Right hindlimb (tissue), 1 donor: ENCODE data around the gene HERC4.

ENCODE experiments used
- DNase-seq: peaks from one replicate; pipeline ENCODE4 v3.0.0-alpha.2; 2018

HERC4 gene

DNA sequence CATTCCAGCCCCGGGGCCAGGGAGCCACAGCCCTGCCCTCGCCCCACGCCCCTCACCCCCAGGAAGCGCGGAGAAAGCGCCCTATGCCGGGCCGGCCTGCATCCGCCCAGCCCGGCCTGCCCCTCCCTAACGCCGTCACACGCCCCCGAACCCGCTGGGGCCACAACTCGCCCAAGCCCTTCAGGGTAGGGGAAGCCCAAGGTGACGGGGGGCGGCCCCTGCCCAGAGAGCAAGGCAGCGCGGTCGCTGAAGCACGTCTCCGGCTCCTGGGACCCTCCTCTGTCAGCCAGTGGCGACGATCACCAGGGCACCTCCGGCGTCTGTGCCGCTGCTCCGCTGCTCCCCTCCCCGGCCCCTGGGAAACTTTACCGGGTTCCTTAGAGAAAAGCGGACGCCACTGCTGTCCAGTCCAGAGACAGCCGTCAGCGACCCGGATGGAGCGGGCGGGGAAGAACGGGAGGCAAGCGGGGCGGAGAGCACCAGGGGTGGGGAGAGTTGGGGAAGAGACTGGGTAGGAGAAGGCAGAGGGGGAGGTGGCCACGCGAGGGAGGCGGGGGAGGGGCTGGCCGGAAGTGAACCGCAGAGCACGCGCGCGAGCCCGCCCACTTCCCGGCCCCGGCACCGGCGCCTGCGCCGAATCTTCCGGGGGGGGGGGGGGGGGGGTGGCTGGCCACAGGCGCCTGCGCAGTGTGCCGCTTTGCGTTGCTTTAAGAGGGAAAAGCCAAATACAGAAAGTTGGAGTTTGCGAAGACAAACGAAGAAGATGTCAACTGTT, at the start of gene HERC4:
HERC4 (minus strand) TSS at position 509 of the 775 bp plus-strand sequence. CDS start 2,175 bp downstream, outside the sequence.
- peak; percentile 98 for DNase-seq

DNA sequence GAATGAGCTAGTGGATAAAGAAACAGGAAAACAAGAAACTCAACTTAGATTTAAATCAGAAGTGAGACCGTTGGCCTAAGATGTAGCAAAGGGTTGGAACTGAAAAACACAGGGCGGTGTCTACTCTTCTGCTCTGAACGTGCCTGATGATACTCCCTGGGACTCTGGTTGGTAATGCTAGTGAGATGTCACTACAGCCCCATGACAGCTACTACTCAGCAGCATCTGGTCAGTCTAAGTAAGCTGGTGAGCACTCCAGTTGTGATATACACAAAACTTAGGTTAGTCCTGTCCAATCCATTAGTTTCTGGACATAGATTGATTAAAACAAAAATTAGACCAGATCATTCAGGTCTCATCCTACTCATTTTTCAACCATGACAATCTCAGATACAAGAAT, 49.6 kb upstream of the HERC4 start:
- DNase-seq, result no peak

DNA sequence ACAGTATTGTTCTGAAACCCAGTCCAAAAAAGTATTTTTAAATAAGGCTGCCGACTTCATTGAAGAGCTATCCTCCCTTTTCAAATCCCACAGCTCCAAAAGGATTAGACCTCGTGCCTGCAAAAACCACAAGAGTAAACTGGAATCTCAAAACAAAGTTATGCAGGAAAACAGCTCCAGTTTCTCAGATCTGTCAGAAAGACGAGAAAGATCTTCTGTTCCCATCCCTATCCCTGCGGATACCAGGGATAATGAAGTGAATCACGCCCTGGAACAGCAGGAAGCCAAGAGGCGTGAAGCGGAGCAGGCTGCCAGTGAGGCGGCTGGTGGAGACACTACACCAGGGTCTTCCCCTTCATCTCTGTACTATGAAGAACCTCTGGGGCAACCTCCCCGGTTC, 46.8 kb upstream of the HERC4 start:
- DNase-seq, result peak; percentile 34

DNA sequence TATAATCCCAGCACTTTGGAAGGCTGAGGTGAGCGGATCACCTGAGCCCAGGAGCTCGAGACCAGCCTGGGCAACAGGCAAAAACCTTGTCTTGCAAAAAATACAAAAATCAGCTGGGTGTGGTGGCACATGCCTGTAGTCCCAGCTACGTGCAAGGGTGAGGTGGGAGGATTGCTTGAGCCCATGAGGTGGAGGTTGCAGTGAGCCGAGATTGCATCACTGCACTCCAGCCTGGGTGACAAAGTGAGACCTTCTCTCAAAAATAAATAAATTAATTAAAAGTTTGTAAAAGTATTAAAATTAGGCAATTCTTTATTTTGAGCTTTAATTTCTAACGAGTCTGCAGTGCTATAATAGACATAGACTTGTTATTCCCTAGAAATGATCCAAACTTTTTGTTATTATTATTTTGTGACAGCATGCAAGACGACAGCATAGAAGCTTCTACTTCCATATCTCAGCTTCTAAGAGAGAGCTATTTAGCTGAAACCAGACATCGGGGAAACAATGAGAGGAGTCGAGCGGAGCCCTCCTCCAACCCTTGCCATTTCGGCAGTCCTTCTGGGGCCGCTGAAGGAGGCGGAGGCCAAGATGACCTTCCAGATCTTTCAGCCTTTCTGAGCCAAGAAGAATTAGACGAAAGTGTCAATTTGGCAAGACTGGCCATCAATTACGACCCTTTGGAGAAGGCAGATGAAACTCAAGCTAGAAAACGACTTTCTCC, 46.1 kb upstream of the HERC4 start:
- peak; percentile 40 for DNase-seq

GRCh38 chr10:68118657-68119056, 43.6 kb upstream of the HERC4 start:
- no peak for DNase-seq

GRCh38 chr10:68112837-68113236, 37.8 kb upstream of the HERC4 start:
- DNase-seq, result no peak

DNA sequence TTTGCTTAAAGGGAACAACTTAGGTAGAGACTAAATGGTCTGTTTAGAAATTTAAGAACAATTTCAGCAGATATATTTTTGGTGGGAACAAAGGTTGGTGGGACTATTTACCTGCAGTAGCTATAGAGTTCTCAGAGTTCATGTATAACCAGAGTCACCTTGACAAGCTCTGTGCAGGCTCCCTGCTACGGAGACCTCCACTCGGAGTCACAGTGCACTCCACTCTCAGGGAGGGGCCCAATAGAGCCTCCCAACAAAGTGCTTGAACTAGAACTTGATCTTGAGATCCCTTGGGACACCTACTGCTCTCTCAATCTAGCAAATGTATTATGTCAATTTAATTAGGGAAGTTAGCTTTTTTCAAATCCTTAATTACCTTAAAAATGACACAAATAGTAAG, 36.5 kb upstream of the HERC4 start:
- DNase-seq, result no peak

- DNase-seq, result peak; percentile 25
Observed at GRCh38 chr10:68110027-68110426, 34.9 kb upstream of the HERC4 start.

DNA sequence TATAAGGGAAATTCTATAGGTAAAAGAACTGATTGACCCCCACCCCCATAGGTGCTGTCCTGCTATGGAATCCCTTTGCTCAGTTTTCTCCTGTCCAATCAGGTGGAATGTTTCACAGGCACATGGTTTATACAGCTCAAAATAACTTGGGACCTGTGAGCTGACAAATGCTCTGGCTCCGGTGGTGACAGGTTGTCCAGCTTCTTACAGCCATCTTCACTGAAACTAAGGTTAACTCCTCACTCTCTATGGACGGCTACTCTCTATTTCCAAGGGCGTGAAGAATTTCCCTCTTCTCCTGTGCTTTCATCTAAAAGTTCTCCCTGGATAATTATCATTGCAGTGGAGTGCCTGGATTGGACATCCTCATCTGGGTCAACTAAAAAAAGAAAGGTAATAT, 34.2 kb upstream of the HERC4 start, which contains the start of gene MYPN:
MYPN (plus strand) TSS at position 158 of the 400 bp plus-strand sequence. CDS start 11,951 bp downstream, outside the sequence.
- DNase-seq, result peak; percentile 22

DNA sequence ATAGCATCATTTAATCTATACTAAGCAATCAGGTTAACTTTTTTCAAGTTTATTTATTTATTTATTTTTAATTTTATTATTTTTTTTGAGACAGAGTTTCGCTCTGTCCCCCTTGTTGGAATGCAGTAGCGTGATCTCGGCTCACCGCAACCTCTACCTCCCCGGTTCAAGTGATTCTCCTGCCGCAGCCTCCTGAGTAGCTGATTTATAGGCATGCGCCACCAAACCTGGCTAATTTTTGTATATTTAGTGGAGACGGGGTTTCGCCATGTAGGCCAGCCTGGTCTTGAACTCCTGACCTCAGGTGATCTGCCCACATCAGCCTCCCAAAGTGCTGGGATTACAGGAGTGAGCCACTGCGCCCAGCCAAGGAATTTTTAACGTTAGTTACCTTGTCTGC, 33.6 kb upstream of the HERC4 start:
- DNase-seq, result no peak

- DNase-seq, result no peak
Observed at GRCh38 chr10:68108051-68108450, 33.0 kb upstream of the HERC4 start.

DNA sequence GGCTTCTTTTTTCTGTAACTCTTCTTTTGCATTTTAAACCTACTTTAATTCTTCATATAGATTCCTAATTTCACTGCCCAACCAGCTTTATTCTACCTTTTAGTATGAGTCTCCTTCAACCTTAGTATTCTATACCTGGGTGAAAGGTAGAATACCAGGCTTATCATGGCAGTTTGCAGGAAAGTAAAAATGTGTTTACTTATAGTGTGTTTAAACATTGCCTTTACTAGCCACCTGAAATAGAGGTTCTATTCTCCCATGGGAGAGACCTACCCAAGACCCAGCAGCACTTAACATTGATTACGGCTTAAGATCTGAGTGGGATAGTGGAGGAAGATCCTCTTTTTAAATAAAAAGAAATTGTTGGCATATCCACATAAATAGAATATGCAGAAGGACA, 32.6 kb upstream of the HERC4 start:
- DNase-seq, result no peak

DNA sequence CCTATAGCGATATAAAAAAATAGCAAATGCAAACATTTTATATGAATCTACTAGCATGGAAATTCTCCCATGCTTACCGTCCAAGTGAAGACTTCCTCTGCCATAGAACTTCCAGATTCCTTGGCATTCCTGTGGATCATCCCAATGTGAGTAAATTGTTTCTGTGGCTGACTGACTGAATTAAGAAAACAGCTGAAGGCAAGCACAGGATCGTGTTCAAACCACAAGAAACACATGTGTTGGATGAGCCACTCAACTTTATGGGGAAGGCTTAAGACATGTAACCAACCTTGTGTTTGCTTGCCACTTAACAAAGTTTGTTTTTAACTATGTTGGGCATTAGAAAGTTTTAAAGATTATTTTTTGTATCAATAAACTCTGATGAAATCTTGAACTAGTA, 31.6 kb upstream of the HERC4 start:
- no peak for DNase-seq

GRCh38 chr10:68105820-68106219, 30.7 kb upstream of the HERC4 start:
- DNase-seq, result peak; percentile 30

DNA sequence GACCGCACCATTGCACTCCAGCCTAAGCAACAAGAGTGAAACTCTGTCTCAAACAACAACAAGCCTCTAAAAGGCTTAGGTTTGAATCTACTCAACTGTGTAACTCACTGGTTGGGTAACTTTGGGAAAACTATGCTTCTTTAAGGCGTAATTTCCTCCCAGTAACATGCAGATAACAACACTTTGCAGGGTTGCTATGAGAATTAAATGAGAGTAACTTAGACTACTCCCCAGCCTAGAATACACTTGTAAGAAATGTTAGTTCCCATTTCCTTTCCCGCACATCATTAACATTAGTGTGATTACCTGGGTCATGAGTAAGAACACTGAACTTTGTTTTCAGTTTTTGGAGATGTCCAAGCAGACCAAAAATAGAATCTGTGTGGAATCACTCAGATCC, 28.8 kb upstream of the HERC4 start:
- no peak for DNase-seq

- no peak for DNase-seq
Observed at GRCh38 chr10:68103261-68103878, 28.3 kb upstream of the HERC4 start.

GRCh38 chr10:68101066-68101465, 26.0 kb upstream of the HERC4 start:
- no peak for DNase-seq

DNA sequence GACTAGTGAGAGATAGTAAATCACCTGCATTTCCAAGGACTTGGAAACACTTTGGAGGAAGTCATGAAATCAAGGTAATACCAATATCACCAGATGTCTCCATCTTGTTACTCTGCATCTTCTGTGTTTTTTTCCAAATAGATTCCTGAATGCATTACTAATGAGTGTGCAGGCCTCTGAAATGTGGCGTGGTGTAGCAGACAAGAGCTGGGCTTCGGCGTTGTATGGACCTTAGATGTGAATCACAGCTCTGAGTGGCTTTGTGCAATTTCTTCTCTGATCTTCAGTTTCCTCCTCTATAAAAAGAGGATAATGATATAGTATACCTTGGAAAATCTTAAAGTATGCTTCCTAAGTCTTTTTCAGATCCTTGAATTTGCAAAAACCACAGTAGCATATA, 24.7 kb upstream of the HERC4 start:
- DNase-seq, result no peak

DNA sequence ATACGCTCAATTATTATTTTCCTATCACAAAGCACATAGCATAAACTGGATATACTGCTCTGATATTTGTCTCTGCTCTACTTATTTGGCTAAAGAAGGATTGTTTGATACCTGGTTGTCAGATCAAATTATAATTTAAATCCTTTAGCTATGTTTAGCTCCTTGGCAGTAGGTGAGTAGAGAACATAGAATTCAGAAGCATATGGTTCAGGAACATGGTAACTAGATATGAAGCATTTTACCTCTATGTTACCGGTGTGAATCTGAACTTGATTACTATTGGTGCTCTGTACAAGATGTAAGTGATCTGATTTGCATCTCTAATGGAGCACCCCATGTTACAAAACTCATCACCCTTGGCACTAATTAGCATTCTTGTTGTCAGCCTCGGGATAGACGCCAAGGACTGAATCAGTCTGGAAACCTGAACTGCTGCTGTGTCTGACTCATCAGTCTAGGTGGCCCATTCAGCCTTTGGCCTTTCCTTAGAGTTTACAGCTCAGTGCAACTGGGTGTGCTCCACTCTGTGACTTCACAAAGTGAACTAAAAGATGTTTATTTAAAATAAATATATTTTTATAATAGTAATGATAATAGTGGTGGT, 21.9 kb upstream of the HERC4 start:
- no peak for DNase-seq

DNA sequence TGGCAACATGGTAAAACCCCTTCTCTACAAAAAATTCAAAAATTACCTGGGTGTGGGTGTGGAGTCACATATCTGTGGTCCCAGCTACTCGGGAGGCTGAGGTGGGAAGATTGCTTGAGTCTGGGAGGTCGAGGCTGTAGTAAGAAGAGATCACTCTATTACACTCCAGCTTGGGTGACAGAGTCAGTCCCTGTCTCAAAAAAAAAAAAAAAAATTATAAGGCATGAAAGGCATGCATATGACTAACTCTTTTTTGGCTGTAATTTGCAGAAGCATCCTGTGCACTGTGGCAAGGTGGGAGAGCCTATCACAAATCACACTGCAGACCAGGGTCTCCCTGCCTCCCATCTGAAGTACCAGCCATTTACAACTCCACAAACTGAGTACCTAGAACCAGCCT, 20.1 kb upstream of the HERC4 start:
- DNase-seq, result no peak

DNA sequence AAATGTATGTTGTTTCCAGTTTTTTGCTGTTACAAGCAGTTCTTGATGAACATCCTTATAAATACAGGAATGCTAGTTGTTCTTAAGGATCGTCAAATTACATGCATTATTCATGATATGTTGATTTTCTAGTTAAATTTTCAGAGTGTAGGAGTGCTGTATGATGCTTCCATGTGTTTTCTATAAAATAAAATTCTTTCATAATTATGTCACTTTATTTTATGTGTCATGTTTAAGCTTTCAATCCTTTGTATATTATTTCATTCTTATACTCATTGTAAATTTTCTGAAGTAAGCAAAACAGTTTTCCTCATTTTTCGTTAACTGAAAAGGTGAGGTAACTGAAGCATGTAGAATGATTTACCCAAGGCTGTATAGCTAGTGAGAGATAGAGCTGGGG, 17.4 kb upstream of the HERC4 start:
- no peak for DNase-seq

GRCh38 chr10:68090586-68090985, 15.5 kb upstream of the HERC4 start:
- no peak for DNase-seq

DNA sequence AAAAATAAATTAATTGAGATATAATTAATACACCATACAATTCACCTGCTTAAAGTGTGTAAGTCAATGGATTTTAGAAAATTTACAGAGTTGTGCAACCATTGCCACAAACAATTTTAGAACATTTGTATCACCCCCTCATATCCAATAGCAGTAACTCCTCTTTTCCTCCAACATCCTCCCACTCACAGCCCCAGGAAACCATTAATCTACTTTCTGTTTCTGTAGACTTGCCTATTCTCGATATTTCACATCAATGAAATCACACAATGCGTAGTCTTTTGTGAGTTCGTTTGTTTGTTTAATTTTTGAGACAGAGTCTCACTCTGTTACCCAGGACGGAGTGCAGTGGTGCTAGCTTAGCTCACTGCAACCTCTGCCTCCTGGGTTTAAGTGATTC, 13.7 kb upstream of the HERC4 start:
- no peak for DNase-seq
